A673 (cell line): Measurements from ENCODE around the gene ATMIN. TPM values are rescaled to one million over a fixed set of nuclear protein-coding genes. Genes with fewer than 3 reads are reported as not detected.

Experiments
- BruUV-seq: library from RNA; stranded (reverse); fragments of 400-500 nt; replicated peaks from 2 replicates; lab custom pipeline; 2021; lab: Mats Ljungman, UMichigan
- CTCF ChIA-PET: fragments of 300-600 bp; sonication (Branson Sonifier 250); formaldehyde crosslinking; loops from one replicate; lab custom pipeline; 2022; ENCODE audit warnings: antibody characterized with exemption; lab: Charles Lee
- POLR2A ChIA-PET: fragments of 300-600 bp; sonication (Branson Sonifier 250); formaldehyde crosslinking; loops from one replicate; lab custom pipeline; 2022; ENCODE audit warnings: antibody characterized with exemption; ENCODE audit not compliant: low non-redundant PET; lab: Charles Lee
- DNase-seq: peaks from one replicate; pipeline ENCODE4 v3.0.0-alpha.2; 2015; ENCODE audit warnings: low spot score
- H3K27ac ChIP-seq: fragments of 200-600 bp; sonication (generic); 2 replicates; pipeline ENCODE4 v1.5.1; 2016; ENCODE audit warnings: mixed run types, low read depth, mild to moderate bottlenecking, mixed read lengths, antibody characterized with exemption, low read length; ENCODE audit not compliant: poor library complexity, severe bottlenecking
- H3K27me3 ChIP-seq: fragments of 200-600 bp; sonication (generic); replicated peaks from 2 replicates; pipeline ENCODE4 v1.6.1; 2017; ENCODE audit warnings: mixed run types, low read depth, mild to moderate bottlenecking, mixed read lengths, antibody characterized with exemption, low read length; ENCODE audit not compliant: insufficient read depth, poor library complexity
- H3K36me3 ChIP-seq: fragments of 200-600 bp; sonication (generic); 2 replicates; pipeline ENCODE4 v1.6.1; 2016; ENCODE audit warnings: mixed run types, mild to moderate bottlenecking, mixed read lengths, antibody characterized with exemption, low read length; ENCODE audit not compliant: insufficient read depth, poor library complexity, severe bottlenecking
- H3K4me1 ChIP-seq: fragments of 200-600 bp; sonication (generic); 2 replicates; pipeline ENCODE4 v1.6.1; 2017; ENCODE audit warnings: mixed run types, mild to moderate bottlenecking, mixed read lengths, antibody characterized with exemption, low read length; ENCODE audit not compliant: insufficient read depth, poor library complexity, severe bottlenecking
- H3K4me3 ChIP-seq: fragments of 200-600 bp; sonication (generic); 2 replicates; pipeline ENCODE4 v1.5.1; 2016; ENCODE audit warnings: low read depth, mixed run types, mild to moderate bottlenecking, mixed read lengths, low read length; ENCODE audit not compliant: poor library complexity, severe bottlenecking
- H3K9me3 ChIP-seq: fragments of 200-600 bp; sonication (generic); 2 replicates; pipeline ENCODE4 v1.6.1; 2016; ENCODE audit warnings: mixed run types, low read depth, mild to moderate bottlenecking, mixed read lengths, antibody characterized with exemption, low read length; ENCODE audit not compliant: poor library complexity, severe bottlenecking
- EZH2 ChIP-seq: fragments of 200-600 bp; sonication (generic); IDR thresholded peaks from 2 replicates; pipeline ENCODE4 v1.6.1; 2017; ENCODE audit warnings: borderline replicate concordance, low read depth, mild to moderate bottlenecking, mixed read lengths, antibody characterized with exemption, low read length; ENCODE audit not compliant: poor library complexity, severe bottlenecking
- intact Hi-C: fragments of 100-400 bp; cut with micrococcal nuclease; formaldehyde crosslinking; loops from one replicate; pipeline ENCODE4 v1.10.0; 2022; ENCODE audit not compliant: unreplicated experiment
- total RNA-seq: library from RNA; stranded (reverse); gene quantifications from 2 replicates; pipeline ENCODE4 v1.2.3, GENCODE V29; 2021
- TF ChIP-seq, protein P1 (sequence below): fragments of 300-800, 200-600 bp; sonication (generic); conservative IDR thresholded peaks from 2 replicates; pipeline ENCODE4 v1.5.1; 2017; ENCODE audit warnings: low read depth, mild to moderate bottlenecking, antibody characterized with exemption, low read length, moderate library complexity, mixed read lengths

ATMIN gene
- total RNA-seq, 1 experiment from 2014 or later, result 44.6 TPM

DNA sequence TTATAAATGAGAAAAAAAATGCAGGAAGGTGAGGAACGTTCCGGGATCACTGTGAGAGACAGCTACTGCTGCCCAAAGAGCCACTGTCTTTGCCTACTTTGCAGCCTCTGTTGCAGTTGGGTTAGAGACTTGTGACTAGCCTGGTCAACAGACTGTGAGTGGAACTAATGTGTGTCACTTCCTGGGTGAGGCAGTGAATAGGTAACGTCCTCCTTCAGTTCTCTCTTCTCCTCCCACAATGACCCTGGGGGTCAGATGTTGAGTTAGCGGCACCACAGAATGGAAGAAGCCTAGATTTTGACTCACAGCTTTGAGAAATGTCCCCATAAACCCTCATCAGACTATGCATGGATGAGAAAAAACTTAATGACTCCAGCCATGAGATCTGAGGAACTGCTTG, 36.2 kb downstream of the ATMIN start:
- Histone ChIP-seq H3K27me3 (no peaks in the 10 kb centered on the region), H3K4me3 (no peak overlapping the region), H3K9me3 (no peaks in the 10 kb centered on the region), H3K4me1 (no peaks in the 10 kb centered on the region), H3K27ac (no peak overlapping the region), H3K36me3 (no peaks in the 10 kb centered on the region)
- no TSS peak for BruUV-seq
- TF ChIP-seq EZH2, result no peak
- TF ChIP-seq, protein P1, sequence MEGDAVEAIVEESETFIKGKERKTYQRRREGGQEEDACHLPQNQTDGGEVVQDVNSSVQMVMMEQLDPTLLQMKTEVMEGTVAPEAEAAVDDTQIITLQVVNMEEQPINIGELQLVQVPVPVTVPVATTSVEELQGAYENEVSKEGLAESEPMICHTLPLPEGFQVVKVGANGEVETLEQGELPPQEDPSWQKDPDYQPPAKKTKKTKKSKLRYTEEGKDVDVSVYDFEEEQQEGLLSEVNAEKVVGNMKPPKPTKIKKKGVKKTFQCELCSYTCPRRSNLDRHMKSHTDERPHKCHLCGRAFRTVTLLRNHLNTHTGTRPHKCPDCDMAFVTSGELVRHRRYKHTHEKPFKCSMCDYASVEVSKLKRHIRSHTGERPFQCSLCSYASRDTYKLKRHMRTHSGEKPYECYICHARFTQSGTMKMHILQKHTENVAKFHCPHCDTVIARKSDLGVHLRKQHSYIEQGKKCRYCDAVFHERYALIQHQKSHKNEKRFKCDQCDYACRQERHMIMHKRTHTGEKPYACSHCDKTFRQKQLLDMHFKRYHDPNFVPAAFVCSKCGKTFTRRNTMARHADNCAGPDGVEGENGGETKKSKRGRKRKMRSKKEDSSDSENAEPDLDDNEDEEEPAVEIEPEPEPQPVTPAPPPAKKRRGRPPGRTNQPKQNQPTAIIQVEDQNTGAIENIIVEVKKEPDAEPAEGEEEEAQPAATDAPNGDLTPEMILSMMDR, result no peak
- intact Hi-C loops, result no loop called here
- CTCF ChIA-PET, result no interaction called here
- POLR2A ChIA-PET, result no interaction called here
- DNase-seq, result no peak

DNA sequence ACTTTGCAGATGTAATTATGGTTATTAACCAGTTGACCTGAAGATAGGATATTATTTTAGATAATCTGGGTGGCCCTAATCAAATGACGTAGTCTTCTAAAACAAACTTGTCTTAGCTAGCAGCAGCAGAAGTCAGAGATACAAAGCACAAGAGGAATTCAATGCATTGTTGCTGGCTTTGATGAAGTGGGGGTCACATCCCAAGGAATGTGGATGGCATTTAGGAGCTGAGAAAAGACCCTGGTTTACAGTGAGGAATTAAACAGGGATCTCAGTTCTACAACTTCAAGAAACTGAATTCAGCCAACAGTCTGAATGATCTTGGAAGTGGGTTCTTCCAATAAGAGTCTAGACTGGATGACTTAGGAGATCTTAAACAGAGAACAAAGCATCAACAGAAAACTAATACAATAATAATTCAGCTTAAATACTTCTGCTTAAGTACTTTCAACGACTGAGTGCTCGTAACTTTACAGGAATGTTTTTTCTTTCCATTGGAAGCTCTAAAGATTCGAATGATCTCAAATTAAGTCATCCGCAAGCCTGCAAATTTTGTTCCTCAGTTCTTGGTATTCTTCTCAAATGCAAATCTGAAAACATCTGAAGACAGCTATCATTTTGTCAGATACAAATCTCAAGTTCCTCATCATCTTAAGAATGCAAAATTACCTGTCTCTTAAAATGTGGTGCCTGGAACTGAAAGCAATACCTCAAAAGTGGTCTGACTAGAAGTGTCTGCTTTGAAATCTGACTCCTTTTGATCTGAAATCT, 38.1 kb downstream of the ATMIN start:
- no peaks in the 10 kb centered on the region for H3K36me3 ChIP-seq
- no peaks in the 10 kb centered on the region for H3K9me3 ChIP-seq
- no peak for DNase-seq
- no peaks in the 10 kb centered on the region for H3K27me3 ChIP-seq
- BruUV-seq, result no TSS peak
- ChIA-PET CTCF (no interaction called here), POLR2A (no interaction called here)
- H3K4me1 ChIP-seq, result no peaks in the 10 kb centered on the region
- TF ChIP-seq, protein P1, result no peak
- TF ChIP-seq EZH2, result no peak
- no peak overlapping the region for H3K27ac ChIP-seq
- no peak overlapping the region for H3K4me3 ChIP-seq
- intact Hi-C loops, result no loop called here

DNA sequence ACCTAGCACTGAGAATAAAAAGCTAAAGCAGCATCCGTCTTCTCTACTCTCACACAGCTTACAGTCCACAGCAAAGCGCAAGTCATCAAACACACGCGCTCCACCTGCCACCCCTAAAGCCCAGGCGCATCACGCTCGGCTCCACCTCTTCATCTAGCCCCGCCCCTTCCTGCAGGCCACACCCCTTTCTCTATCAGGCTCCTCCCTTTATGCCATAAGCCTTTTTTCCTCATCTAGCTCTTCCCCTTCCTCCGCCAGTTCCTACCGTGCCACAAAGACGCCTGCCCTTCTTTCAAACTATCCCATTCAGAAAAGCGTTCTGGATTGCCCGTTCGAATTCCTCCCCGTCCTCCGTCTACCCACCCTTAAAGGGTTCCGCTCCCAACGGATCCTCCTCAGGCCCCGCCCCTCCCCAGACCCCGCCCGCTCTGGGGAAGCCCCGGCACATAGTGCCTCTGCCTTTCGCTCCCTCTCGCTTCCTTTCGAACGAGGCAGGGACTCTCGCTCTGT, 41.0 kb downstream of the ATMIN start:
- BruUV-seq, result no TSS peak
- intact Hi-C loops, result no loop called here
- POLR2A ChIA-PET, result no interaction called here
- CTCF ChIA-PET, result interaction anchor here (1.2 kb wide), 1 partner anchor 41 kb away, joined by 10 read pairs; the partner anchor contains the start of gene ATMIN
- Histone ChIP-seq H3K9me3 (no peaks in the 10 kb centered on the region), H3K36me3 (no peaks in the 10 kb centered on the region), H3K27ac (peak overlapping the region; percentile 93), H3K4me3 (peak overlapping the region; percentile 69), H3K27me3 (no peaks in the 10 kb centered on the region), H3K4me1 (no peaks in the 10 kb centered on the region)
- DNase-seq, result peak; percentile 91
- TF ChIP-seq, protein P1, result no peak
- TF ChIP-seq EZH2, result no peak
